GM21528 (cell line): Measurements from ENCODE around the gene NCOA1.
"Not testable (repeated sequence)": the region's sequence is repeated elsewhere in the genome, so short reads cannot be mapped to it uniquely, and the experiment has no call there.

Experiments used
- ATAC-seq: cut with Tn5 transposase; IDR thresholded peaks from one replicate; pipeline ENCODE4 v1.9.1; 2021; ENCODE audit warnings: mild to moderate bottlenecking, moderate library complexity; ENCODE audit not compliant: unreplicated experiment, low FRiP score

NCOA1 gene

DNA sequence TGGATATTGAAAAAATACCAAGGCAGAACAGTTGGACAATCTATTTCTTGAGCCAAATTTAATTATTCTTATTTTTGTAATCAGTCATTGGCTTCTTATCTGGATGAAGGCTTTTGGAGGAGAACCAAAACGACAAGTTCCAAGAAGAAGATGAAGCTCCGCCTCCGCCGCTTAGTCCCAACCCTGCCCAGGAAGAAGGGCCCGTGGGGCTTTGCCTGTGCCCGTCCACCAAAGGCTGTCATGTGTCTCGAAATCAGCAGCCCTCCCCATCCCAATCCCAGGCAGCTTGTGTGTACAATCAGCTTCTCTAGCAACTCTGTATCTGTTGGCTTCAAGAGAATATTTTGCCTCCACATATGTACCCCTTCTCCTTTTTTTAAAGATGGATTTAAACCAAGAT, 277.5 kb downstream of the NCOA1 start:
- ATAC-seq: no peak

DNA sequence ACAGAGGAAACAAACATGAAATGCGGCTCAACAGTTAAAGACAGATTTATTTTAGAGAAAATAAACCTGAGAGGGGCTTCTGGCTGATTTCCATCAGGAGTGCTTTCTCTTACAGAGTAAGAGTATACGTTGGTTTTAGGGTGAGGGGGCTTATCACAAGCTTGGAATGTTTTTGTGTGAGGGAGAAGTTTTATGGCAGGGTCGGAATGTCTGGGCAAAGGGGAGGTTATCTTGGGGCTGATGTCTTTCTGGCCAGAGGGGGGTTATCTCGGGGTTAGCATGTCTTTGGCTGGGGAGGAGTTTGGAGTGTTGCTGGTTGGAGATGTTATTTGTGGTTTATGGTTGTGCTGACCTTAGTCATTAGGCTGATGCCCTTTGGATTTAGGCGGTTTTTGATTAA, 280.0 kb downstream of the NCOA1 start:
- ATAC-seq: no peak

GRCh38 chr2:24771764-24772586, 280.9 kb downstream of the NCOA1 start:
- ATAC-seq: no peak

GRCh38 chr2:24774373-24774772, 283.3 kb downstream of the NCOA1 start:
- no peak for ATAC-seq

DNA sequence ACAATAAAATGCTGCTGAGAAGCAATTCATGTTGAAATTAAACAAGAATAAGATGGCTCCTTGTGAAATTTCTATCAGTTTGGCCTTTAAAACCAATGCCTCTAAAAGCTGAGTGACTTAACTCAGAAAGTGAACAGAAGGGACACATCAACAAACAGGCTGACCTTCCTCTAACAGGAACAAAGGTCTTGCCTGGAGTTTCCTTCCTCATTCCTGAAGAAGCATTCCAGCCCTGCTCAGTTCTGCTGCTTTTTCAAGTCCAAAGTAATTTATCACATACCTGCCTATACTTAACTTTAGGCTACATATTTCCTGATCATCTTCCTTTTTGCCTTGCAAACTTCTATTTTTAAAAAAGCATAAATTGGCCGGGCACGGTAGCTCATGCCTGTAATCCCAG, 288.1 kb downstream of the NCOA1 start:
- no peak for ATAC-seq

DNA sequence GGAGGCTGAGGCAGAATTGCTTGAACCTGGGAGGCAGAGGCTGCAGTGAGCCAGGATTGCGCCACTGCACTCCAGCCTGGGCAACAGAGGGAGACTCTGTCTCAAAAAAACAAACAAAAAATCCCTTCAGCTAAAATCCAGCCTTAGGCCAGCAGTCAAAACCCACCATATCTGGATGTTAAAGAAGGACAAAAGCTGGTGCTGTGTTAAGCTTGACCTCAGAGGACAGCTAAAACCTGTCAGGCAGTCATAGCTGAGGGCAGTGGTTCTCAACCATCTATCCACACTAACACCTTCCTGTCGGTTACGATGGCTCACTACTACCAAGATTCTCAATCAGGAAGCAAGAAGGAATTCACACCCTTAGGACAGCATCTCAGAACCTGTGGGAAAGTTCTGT, 292.6 kb downstream of the NCOA1 start:
- ATAC-seq: no peak

- ATAC-seq: peak; percentile 72
Observed at GRCh38 chr2:24785671-24786321, 294.7 kb downstream of the NCOA1 start.

- no peak for ATAC-seq
Observed at GRCh38 chr2:24787532-24787931, 296.5 kb downstream of the NCOA1 start.

- no peak for ATAC-seq
Observed at GRCh38 chr2:24788816-24789215, 297.8 kb downstream of the NCOA1 start.

- ATAC-seq: no peak
Observed at GRCh38 chr2:24791452-24791851, 300.4 kb downstream of the NCOA1 start.

DNA sequence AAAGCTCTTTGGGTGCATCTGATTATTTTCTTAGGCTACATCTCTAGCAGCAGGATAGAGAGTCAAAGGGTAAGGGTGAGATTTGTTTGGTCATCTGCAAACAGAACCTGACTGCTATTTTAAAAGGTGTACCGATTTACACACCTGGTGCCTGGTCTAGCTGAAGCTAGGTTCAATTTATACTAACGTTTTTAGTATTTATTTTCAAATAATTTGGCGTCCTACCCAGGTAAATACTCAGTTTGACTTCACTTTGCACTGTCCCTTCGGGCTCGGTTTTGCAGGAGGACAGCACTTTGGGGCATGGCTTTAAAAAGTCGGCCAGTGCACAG, 301.5 kb downstream of the NCOA1 start:
- no peak for ATAC-seq

GRCh38 chr2:24792874-24793760, 302.1 kb downstream of the NCOA1 start, which contains the start of the genes CENPO and PTRHD1:
CENPO (plus strand) TSS chr2:24793425; CDS start chr2:24793920, 495 bp downstream.
PTRHD1 (minus strand) TSS chr2:24793391; CDS start chr2:24793377, 14 bp downstream.
- peak; percentile 91 for ATAC-seq

DNA sequence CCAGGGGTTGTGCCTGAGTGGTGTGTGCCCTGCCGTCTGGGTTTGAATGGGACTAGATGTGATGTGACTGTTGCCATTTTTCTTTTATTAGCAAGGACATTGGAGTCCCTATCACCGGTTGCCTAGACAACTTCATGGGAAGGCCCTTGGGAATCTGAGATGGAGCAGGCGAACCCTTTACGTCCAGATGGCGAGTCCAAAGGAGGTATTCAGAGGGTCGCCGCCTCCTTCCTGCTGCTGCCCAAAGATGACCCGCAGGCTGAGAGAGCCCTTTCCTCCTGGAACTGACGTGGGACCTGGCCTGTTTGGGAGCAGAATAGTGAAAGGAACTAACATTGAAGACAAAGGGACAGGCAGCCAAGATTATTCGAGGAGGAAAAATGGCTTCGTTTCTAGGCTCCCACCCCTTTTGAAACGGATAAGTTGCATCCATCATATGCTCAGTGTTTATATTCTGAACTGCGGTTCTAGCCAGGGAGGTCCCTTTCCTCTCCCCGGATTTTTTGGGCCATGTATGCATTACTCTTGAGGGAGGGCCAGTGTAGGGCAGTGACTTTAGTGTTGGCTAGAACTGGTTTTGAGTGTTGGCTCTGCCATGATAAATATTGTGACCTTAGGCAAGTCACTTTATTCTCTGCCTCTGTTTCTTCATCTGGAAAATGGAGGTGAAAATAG, 302.8 kb downstream of the NCOA1 start:
- no peak for ATAC-seq

GRCh38 chr2:24797644-24798043, 306.6 kb downstream of the NCOA1 start:
- no peak for ATAC-seq

GRCh38 chr2:24800487-24800886, 309.4 kb downstream of the NCOA1 start:
- not testable (repeated sequence) for ATAC-seq

GRCh38 chr2:24805811-24806660, 315.0 kb downstream of the NCOA1 start:
- ATAC-seq: not testable (repeated sequence)

GRCh38 chr2:24806661-24807036, 315.6 kb downstream of the NCOA1 start:
- ATAC-seq: no peak

DNA sequence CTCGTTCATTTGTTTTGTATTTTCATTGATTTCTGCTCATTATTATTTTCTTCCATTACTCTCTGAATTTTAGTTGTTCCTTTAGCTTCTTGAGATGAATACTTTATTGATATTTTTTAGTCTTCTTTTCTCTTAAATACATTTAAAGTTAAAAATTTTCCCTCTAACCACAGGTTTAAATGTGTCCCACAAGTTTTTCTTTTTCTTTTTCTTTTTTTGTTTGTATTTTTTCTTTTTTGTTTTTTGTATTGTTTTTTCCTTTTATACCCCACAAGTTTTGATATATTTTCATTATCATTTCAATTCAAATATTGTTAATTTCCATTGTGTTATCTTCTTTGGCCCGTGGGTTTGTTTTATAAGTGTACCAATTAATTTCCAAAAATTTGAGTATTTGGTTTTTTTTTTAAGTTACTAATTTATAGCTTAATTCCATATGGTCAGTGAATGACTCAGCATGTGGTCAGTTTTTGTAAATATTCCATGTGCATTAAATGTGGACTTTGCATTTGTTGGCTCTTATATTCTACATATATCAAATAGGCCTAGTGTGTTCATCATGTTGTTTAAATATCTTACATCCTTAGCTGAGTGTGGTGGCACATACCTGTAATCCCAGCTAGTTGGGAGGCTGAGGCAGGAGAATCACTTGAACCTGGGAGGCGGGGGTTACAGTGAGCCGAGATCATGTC, 318.4 kb downstream of the NCOA1 start:
- ATAC-seq: no peak

- ATAC-seq: no peak
Observed at GRCh38 chr2:24813691-24814137, 322.7 kb downstream of the NCOA1 start.
